Globus pallidus (tissue), 1 donor: Measurements from ENCODE around the gene ASPSCR1.
"Not testable (repeated sequence)": the region's sequence is repeated elsewhere in the genome, so short reads cannot be mapped to it uniquely, and the experiment has no call there.

Experiments
- DNase-seq: peaks from one replicate; pipeline ENCODE4 v3.0.0-alpha.2; 2015; ENCODE audit warnings: low spot score

Gene ASPSCR1

GRCh38 chr17:82023447-82024241 lies 46.2 kb downstream of the ASPSCR1 start:
- DNase-seq, result no peak

- DNase-seq, result no peak
These were observed 47.4 kb downstream of the ASPSCR1 start for GRCh38 chr17:82024859-82025258.

GRCh38 chr17:82025401-82026107 lies 48.1 kb downstream of the ASPSCR1 start:
- DNase-seq, result no peak

GRCh38 chr17:82028246-82028645 lies 50.8 kb downstream of the ASPSCR1 start:
- no peak for DNase-seq

GRCh38 chr17:82028966-82029365 lies 51.5 kb downstream of the ASPSCR1 start:
- no peak for DNase-seq

- DNase-seq, result no peak
These were observed 52.0 kb downstream of the ASPSCR1 start for GRCh38 chr17:82029391-82029790.

GRCh38 chr17:82029990-82030469 lies 52.6 kb downstream of the ASPSCR1 start:
- DNase-seq, result no peak

GRCh38 chr17:82030470-82031302 lies 53.3 kb downstream of the ASPSCR1 start:
- DNase-seq, result peak; percentile 66

- no peak for DNase-seq
These were observed 54.0 kb downstream of the ASPSCR1 start, which contains the start of gene RAC3 for GRCh38 chr17:82031303-82031884. RAC3 (plus strand) TSS chr17:82031678; CDS start chr17:82031762, 84 bp downstream.

GRCh38 chr17:82031885-82032627 lies 54.6 kb downstream of the ASPSCR1 start:
- no peak for DNase-seq

- DNase-seq, result no peak
These were observed 56.1 kb downstream of the ASPSCR1 start for GRCh38 chr17:82033359-82034085.

GRCh38 chr17:82034371-82035011 lies 57.1 kb downstream of the ASPSCR1 start:
- DNase-seq, result no peak

- no peak for DNase-seq
These were observed 58.1 kb downstream of the ASPSCR1 start for GRCh38 chr17:82035488-82035887.

- DNase-seq, result no peak
These were observed 58.7 kb downstream of the ASPSCR1 start for GRCh38 chr17:82035956-82036633.

GRCh38 chr17:82036634-82037091 lies 59.2 kb downstream of the ASPSCR1 start:
- no peak for DNase-seq

- DNase-seq, result peak; percentile 96
These were observed 59.9 kb downstream of the ASPSCR1 start, which contains the start of gene DCXR for GRCh38 chr17:82037092-82037888. DCXR (minus strand) TSS chr17:82037697; CDS start chr17:82037682, 15 bp downstream.

GRCh38 chr17:82037889-82038195 lies 60.4 kb downstream of the ASPSCR1 start:
- DNase-seq, result no peak

GRCh38 chr17:82038796-82039409 lies 61.5 kb downstream of the ASPSCR1 start:
- not testable (repeated sequence) for DNase-seq
